Naive thymus-derived CD4-positive, alpha-beta T cell (primary cell): Measurements from ENCODE around the gene OR9Q1. TPM values are rescaled to one million over a fixed set of nuclear protein-coding genes. Genes with fewer than 3 reads are reported as not detected.
"Not testable (repeated sequence)": the region's sequence is repeated elsewhere in the genome, so short reads cannot be mapped to it uniquely, and the experiment has no call there.

Experiments used
- ATAC-seq: fragments of 150-1000 bp; cut with Tn5 transposase; 2 replicates; pipeline ENCODE4 v1.10.0; 2021; ENCODE audit warnings: mild to moderate bottlenecking, moderate library complexity
- CTCF ChIA-PET: fragments of 350-600 bp; sonication (Branson Sonifier 250); formaldehyde crosslinking; loops from one replicate; lab custom pipeline; 2021; ENCODE audit warnings: antibody characterized with exemption; lab: Charles Lee
- POLR2A ChIA-PET: fragments of 350-600 bp; sonication (Branson Sonifier 250); formaldehyde crosslinking; loops from one replicate; lab custom pipeline; 2021; ENCODE audit warnings: antibody characterized with exemption, inconsistent platforms; lab: Charles Lee
- DNase-seq, 9 donors: peaks; one replicate each; pipeline versions ENCODE4 v3.0.0 to v3.0.0-alpha.2; 2020 to 2022; ENCODE audit warnings: mixed read lengths in 1 of 9
- H3K27ac ChIP-seq: one replicate; pipeline ENCODE4 v1.7.0; 2013; ENCODE audit warnings: mild to moderate bottlenecking, low read depth, low read length, moderate library complexity
- H3K27me3 ChIP-seq, 2 donors: one replicate each; pipeline ENCODE4 v1.7.0; 2013; ENCODE audit warnings: low read length in 2 of 2, mild to moderate bottlenecking in 2 of 2, moderate library complexity in 2 of 2; ENCODE audit not compliant: control insufficient read depth in 2 of 2, insufficient read depth in 2 of 2
- H3K36me3 ChIP-seq, 3 experiments: 1 replicate in 2 of 3; 2 replicates in 1 of 3; pipeline ENCODE4 v1.7.0; 2013; ENCODE audit warnings: low read length in 3 of 3, mild to moderate bottlenecking in 3 of 3, moderate library complexity in 1 of 3; ENCODE audit not compliant: insufficient read depth in 3 of 3, control insufficient read depth in 2 of 3
- H3K4me1 ChIP-seq, 2 donors: one replicate each; pipeline ENCODE4 v1.7.0; 2013; ENCODE audit warnings: low read length in 2 of 2, mild to moderate bottlenecking in 2 of 2, moderate library complexity in 1 of 2; ENCODE audit not compliant: control insufficient read depth in 2 of 2, insufficient read depth in 2 of 2
- H3K4me3 ChIP-seq: 2 replicates; pipeline ENCODE4 v1.7.0; 2013; ENCODE audit warnings: mild to moderate bottlenecking, low read length
- H3K9me3 ChIP-seq, 3 experiments: 1 replicate in 2 of 3; 2 replicates in 1 of 3; pipeline ENCODE4 v1.7.0; 2013; ENCODE audit warnings: low read length in 3 of 3; ENCODE audit not compliant: control insufficient read depth in 2 of 3
- H3K27ac Mint-ChIP-seq, 9 donors: one replicate each; pipeline ENCODE4 v1.8.0; 2020 to 2022; ENCODE audit warnings: mixed read lengths in 9 of 9, mild to moderate bottlenecking in 8 of 9, moderate library complexity in 5 of 9, inconsistent platforms in 2 of 9
- H3K27me3 Mint-ChIP-seq, 5 donors: one replicate each; pipeline ENCODE4 v1.8.0; 2021 to 2022; ENCODE audit warnings: mixed read lengths in 5 of 5, mild to moderate bottlenecking in 1 of 5
- H3K36me3 Mint-ChIP-seq, 5 donors: one replicate each; pipeline ENCODE4 v1.8.0; 2020 to 2022; ENCODE audit warnings: mixed read lengths in 5 of 5, mild to moderate bottlenecking in 3 of 5, inconsistent platforms in 1 of 5
- H3K4me1 Mint-ChIP-seq, 7 donors: one replicate each; pipeline ENCODE4 v1.8.0; 2020 to 2022; ENCODE audit warnings: mixed read lengths in 7 of 7, mild to moderate bottlenecking in 3 of 7, inconsistent platforms in 1 of 7
- H3K4me3 Mint-ChIP-seq, 10 donors: one replicate each; pipeline ENCODE4 v1.8.0; 2020 to 2022; ENCODE audit warnings: mild to moderate bottlenecking in 10 of 10, mixed read lengths in 10 of 10, moderate library complexity in 6 of 10, inconsistent platforms in 2 of 10
- H3K9me3 Mint-ChIP-seq, 11 donors: one replicate each; pipeline ENCODE4 v1.8.0; 2020 to 2022; ENCODE audit warnings: mixed read lengths in 11 of 11, mild to moderate bottlenecking in 4 of 11, inconsistent platforms in 1 of 11, moderate library complexity in 1 of 11
- intact Hi-C, 2 donors: fragments of 100-400 bp; cut with micrococcal nuclease; formaldehyde crosslinking; loops; one replicate each; pipeline ENCODE4 v1.15.1; 2023
- polyA plus RNA-seq, 2 donors: library from polyadenylated mRNA; unstranded; fragments of 300-500 nt; fragmentation: Illumina TruSeq; gene quantifications; one replicate each; pipeline ENCODE4 v1.2.3, GENCODE V29; 2021
- total RNA-seq, 6 experiments: library from RNA in 5 of 6; stranded (reverse) in 5 of 6; gene quantifications; 1 replicate in 5 of 6; 2 replicates in 1 of 6; pipeline ENCODE4 v1.2.3 and lab custom pipeline; 2021 to 2026

OR9Q1 gene
- total and polyA plus RNA-seq, 7 experiments from 2014 or later = not detected

- Mint-ChIP-seq H3K36me3 (no peaks in the 10 kb centered on the region), H3K4me3 (no peak overlapping the region), H3K4me1 (no peaks in the 10 kb centered on the region), H3K9me3 (peaks cover 0 to 28% (median 10%) of the 10 kb centered on the region in 11 donors), H3K27ac (no peak overlapping the region), H3K27me3 (peaks cover 0 to 28% (median 12%) of the 10 kb centered on the region in 5 donors)
- POLR2A ChIA-PET = no interaction called here
- Histone ChIP-seq H3K4me3 (no peak overlapping the region), H3K9me3 (no peaks in the 10 kb centered on the region), H3K27me3 (no peaks in the 10 kb centered on the region), H3K4me1 (no peaks in the 10 kb centered on the region), H3K27ac (no peak overlapping the region), H3K36me3 (no peaks in the 10 kb centered on the region)
- CTCF ChIA-PET = no interaction called here
- ATAC-seq (no peak), DNase-seq (no peak)
- intact Hi-C loops = no loop called here
These were observed 172.3 kb downstream of the OR9Q1 start for GRCh38 chr11:58195939-58196338.

DNA sequence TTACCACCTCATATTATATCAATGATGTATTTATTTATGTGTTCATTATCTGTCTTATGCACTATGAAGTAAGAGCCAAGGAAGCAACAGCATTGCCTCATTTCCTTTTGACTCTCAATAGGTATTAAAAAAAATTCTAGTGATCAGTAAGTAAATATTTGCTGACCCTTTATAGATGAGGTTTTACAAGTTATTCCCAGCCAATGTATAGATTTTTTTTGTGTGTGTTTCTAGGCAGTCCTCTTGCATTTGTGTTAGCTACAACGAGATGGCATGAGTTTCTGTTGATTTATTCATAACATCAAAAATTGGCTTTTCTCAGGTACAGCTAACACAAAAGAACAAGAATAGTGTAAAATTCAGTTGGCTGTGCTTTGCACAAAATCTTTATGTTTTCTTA is 175.6 kb downstream of the OR9Q1 start:
- CTCF ChIA-PET = no interaction called here
- Histone ChIP-seq H3K4me3 (no peak overlapping the region), H3K27me3 (no peaks in the 10 kb centered on the region), H3K4me1 (no peaks in the 10 kb centered on the region), H3K36me3 (no peaks in the 10 kb centered on the region), H3K27ac (no peak overlapping the region), H3K9me3 (no peaks in the 10 kb centered on the region)
- intact Hi-C loops = no loop called here
- H3K4me3 Mint-ChIP-seq = no peak overlapping the region
- no peak for DNase-seq
- POLR2A ChIA-PET = no interaction called here
- H3K36me3 Mint-ChIP-seq = peaks cover 0 to 7% (median 0%) of the 10 kb centered on the region in 5 donors
- peaks cover 0 to 52% (median 29%) of the 10 kb centered on the region in 5 donors for H3K27me3 Mint-ChIP-seq
- no peak for ATAC-seq
- H3K9me3 Mint-ChIP-seq = peaks cover 4 to 28% (median 11%) of the 10 kb centered on the region in 11 donors
- H3K4me1 Mint-ChIP-seq = no peaks in the 10 kb centered on the region
- no peak overlapping the region for H3K27ac Mint-ChIP-seq

DNA sequence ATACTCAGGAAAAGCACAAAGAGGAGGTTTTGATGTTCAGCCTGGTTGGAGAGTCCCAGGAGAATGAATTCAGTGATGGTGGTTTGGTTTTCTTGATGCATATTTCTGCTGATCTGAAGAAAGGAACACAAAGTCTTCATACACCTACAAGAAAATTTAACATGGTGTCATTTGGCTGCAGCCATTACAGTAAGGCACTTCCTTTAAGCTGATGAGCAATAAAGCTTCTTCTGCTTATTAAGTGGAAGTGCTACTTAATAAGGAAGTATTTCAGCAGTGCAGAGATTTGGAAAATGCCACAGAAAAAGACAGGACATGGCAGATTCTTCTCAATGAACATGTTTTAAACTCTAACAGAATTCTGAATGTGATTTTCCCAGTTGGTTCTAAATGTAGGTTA is 180.4 kb downstream of the OR9Q1 start, which contains the start of gene OR1S2:
TSS of gene OR1S2 (minus strand) at position 101 of the 400 bp plus-strand sequence. CDS start at position 101, 0 bp downstream.
- intact Hi-C loops = no loop called here
- Histone ChIP-seq H3K27me3 (no peaks in the 10 kb centered on the region), H3K9me3 (no peaks in the 10 kb centered on the region), H3K36me3 (no peaks in the 10 kb centered on the region), H3K4me1 (no peaks in the 10 kb centered on the region), H3K4me3 (no peak within 1 kb of the TSS), H3K27ac (no peak within 1 kb of the TSS)
- ATAC-seq (no peak), DNase-seq (no peak)
- Mint-ChIP-seq H3K27ac (no peak within 1 kb of the TSS), H3K27me3 (peaks cover 0 to 58% (median 47%) of the 10 kb centered on the region in 5 donors), H3K4me3 (no peak within 1 kb of the TSS), H3K9me3 (peaks cover 0 to 8% (median 2%) of the 10 kb centered on the region in 11 donors), H3K36me3 (peaks cover 0 to 7% (median 0%) of the 10 kb centered on the region in 5 donors), H3K4me1 (no peaks in the 10 kb centered on the region)
- ChIA-PET CTCF (no interaction called here), POLR2A (no interaction called here)

DNA sequence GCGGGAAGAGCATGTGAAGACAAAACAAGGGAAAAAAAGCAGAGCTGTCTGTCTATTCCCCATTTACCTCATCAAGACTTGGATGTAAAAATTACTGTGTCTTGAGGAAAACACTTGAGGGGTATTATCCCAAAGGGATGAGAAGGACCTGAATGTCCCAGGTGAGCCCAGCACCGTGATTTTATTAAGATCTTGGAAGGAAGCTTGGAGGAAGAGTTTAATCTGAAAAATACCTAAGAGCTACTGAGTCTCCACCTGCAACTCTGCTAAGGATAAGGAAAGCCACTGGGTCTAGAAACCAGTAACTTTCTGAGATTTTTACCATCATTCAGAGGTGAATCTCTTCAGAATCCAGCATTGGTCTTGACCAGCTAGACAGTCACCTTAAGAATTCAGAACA is 188.7 kb downstream of the OR9Q1 start, which contains the start of gene OR1S1:
TSS of gene OR1S1 (plus strand) at position 301 of the 400 bp plus-strand sequence.
- H3K27ac ChIP-seq, H3K4me3 ChIP-seq, H3K4me3 Mint-ChIP-seq, H3K27ac Mint-ChIP-seq, DNase-seq, H3K9me3 Mint-ChIP-seq, H3K4me1 ChIP-seq, POLR2A ChIA-PET, H3K4me1 Mint-ChIP-seq, ATAC-seq, H3K36me3 ChIP-seq, CTCF ChIA-PET, H3K9me3 ChIP-seq, H3K27me3 ChIP-seq, intact Hi-C loops, H3K36me3 Mint-ChIP-seq: not testable (repeated sequence)
- peaks cover 0 to 20% (median 17%) of the 10 kb centered on the region in 5 donors for H3K27me3 Mint-ChIP-seq

DNA sequence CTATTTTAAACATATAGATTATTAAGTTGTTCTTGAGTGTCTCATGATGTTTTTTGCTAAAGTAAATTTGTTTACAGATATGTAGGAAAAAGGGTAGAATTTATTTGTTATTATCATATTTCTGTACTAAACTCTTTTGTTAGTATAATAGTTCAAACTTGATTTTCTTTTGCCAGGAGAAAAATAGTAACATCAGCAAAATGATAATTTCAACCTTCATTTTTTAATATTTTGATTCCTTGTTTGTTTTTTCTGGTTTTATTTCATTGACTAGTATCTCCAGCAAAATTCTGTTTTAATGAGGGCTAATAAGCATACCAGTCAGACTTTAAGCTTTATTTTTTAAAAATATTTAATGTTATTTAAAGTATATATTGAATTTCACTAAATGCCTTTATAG is 192.8 kb downstream of the OR9Q1 start:
- intact Hi-C loops = no loop called here

GRCh38 chr11:58222721-58223120 is 199.0 kb downstream of the OR9Q1 start:
- ATAC-seq (no peak), DNase-seq (no peak)
- no peaks in the 10 kb centered on the region for H3K27me3 ChIP-seq
- H3K4me3 Mint-ChIP-seq = no peak overlapping the region
- H3K27ac Mint-ChIP-seq = no peak overlapping the region
- H3K9me3 Mint-ChIP-seq = peaks cover 0 to under 1% (median 0%) of the 10 kb centered on the region in 11 donors
- H3K9me3 ChIP-seq = no peaks in the 10 kb centered on the region
- ChIA-PET POLR2A (no interaction called here), CTCF (no interaction called here)
- H3K36me3 Mint-ChIP-seq = peaks cover 0 to 4% (median 0%) of the 10 kb centered on the region in 5 donors
- H3K27me3 Mint-ChIP-seq = peaks cover 0 to 17% (median 8%) of the 10 kb centered on the region in 5 donors
- intact Hi-C loops = no loop called here
- H3K4me1 Mint-ChIP-seq = no peaks in the 10 kb centered on the region
- H3K27ac ChIP-seq = no peak overlapping the region
- H3K4me3 ChIP-seq = no peak overlapping the region
- H3K4me1 ChIP-seq = no peaks in the 10 kb centered on the region
- no peaks in the 10 kb centered on the region for H3K36me3 ChIP-seq

More for the DNA sequence above, 192.8 kb downstream of the OR9Q1 start:
- Histone ChIP-seq H3K36me3 (no peaks in the 10 kb centered on the region), H3K4me1 (no peaks in the 10 kb centered on the region), H3K4me3 (no peak overlapping the region), H3K27me3 (no peaks in the 10 kb centered on the region), H3K27ac (no peak overlapping the region), H3K9me3 (no peaks in the 10 kb centered on the region)
- POLR2A ChIA-PET = no interaction called here
- H3K9me3 Mint-ChIP-seq = peaks cover 0 to 3% (median 0%) of the 10 kb centered on the region in 11 donors
- no peak overlapping the region for H3K27ac Mint-ChIP-seq
- DNase-seq = no peak
- H3K4me1 Mint-ChIP-seq = no peaks in the 10 kb centered on the region
- peaks cover 0 to 4% (median 0%) of the 10 kb centered on the region in 5 donors for H3K36me3 Mint-ChIP-seq
- no peak overlapping the region for H3K4me3 Mint-ChIP-seq
- no peak for ATAC-seq
- H3K27me3 Mint-ChIP-seq = peaks cover 0 to 13% (median 8%) of the 10 kb centered on the region in 5 donors
- CTCF ChIA-PET = no interaction called here

DNA sequence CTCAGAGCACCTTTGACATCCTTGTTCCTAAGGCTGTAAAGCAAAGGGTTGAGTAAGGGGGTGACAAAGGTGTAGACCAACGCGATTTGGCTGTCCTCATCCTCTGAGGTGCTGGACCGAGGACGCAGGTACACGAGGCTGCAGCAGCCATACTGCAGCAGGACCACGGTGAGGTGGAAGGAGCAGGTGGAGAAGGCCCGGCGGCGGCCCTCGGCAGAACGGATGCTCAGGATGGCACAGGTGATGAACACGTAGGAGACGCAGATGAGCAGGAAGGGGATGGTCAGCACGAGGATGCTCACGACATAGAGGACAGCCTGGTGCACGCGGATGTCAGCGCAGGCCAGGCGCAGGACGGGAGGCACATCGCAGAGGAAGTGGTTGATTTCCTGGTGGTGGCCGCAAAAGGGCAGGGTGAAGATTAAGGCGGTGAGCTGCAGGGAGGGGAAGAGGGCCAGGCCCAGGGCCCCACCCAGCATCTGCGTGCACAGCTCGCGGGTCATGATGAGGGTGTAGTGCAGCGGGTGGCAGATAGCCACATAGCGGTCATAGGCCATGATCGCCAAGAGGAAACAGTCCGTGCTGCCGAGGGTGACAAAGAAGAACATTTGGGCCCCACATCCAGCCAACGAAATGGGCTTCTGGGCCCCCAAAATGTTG is 204.4 kb downstream of the OR9Q1 start:
- intact Hi-C loops = no loop called here
- Mint-ChIP-seq H3K4me1 (no peaks in the 10 kb centered on the region), H3K27me3 (peaks cover 0 to 28% (median 9%) of the 10 kb centered on the region in 5 donors), H3K36me3 (peaks cover 0 to 12% (median 0%) of the 10 kb centered on the region in 5 donors), H3K9me3 (peaks cover 0 to 4% (median 0%) of the 10 kb centered on the region in 11 donors), H3K4me3 (no peak overlapping the region), H3K27ac (peak overlapping the region in 1 of 9 donors; percentile 65)
- ChIA-PET CTCF (no interaction called here), POLR2A (no interaction called here)
- H3K27ac ChIP-seq = no peak overlapping the region
- DNase-seq = no peak
- no peaks in the 10 kb centered on the region for H3K27me3 ChIP-seq
- H3K4me1 ChIP-seq = no peaks in the 10 kb centered on the region
- no peaks in the 10 kb centered on the region for H3K36me3 ChIP-seq
- no peaks in the 10 kb centered on the region for H3K9me3 ChIP-seq
- ATAC-seq = no peak
- no peak overlapping the region for H3K4me3 ChIP-seq
